Effector memory CD4-positive, alpha-beta T cell (primary cell): Measurements from ENCODE around the gene NAA10.

Experiments
- DNase-seq, 3 donors: peaks; one replicate each; pipeline ENCODE4 v3.0.0-alpha.2; 2020
- H3K27ac ChIP-seq: 2 replicates; pipeline ENCODE4 v1.7.0; 2013; ENCODE audit warnings: mild to moderate bottlenecking, low read length, moderate library complexity; ENCODE audit not compliant: insufficient read depth, poor library complexity, severe bottlenecking
- H3K27me3 ChIP-seq: replicated peaks from 2 replicates; pipeline ENCODE4 v1.7.0; 2013; ENCODE audit warnings: mild to moderate bottlenecking, low read length; ENCODE audit not compliant: insufficient read depth, control insufficient read depth, poor library complexity, severe bottlenecking
- H3K36me3 ChIP-seq: 2 replicates; pipeline ENCODE4 v1.7.0; 2013; ENCODE audit warnings: mild to moderate bottlenecking, low read length, moderate library complexity; ENCODE audit not compliant: control insufficient read depth, insufficient read depth
- H3K4me1 ChIP-seq: 2 replicates; pipeline ENCODE4 v1.7.0; 2013; ENCODE audit warnings: low read length, mild to moderate bottlenecking; ENCODE audit not compliant: control insufficient read depth, insufficient read depth, poor library complexity, severe bottlenecking
- H3K4me3 ChIP-seq: 2 replicates; pipeline ENCODE4 v1.7.0; 2013; ENCODE audit warnings: low read length, low read depth, mild to moderate bottlenecking; ENCODE audit not compliant: insufficient read depth, poor library complexity, severe bottlenecking
- H3K9me3 ChIP-seq: 2 replicates; pipeline ENCODE4 v1.7.0; 2013; ENCODE audit warnings: mild to moderate bottlenecking, low read length, moderate library complexity; ENCODE audit not compliant: control insufficient read depth

The NAA10 gene

GRCh38 chrX:153930011-153930910 is 4.6 kb downstream of the NAA10 start:
- DNase-seq = no peak
- Histone ChIP-seq H3K27ac (no peak overlapping the region), H3K4me1 (peaks cover 20% of the 10 kb centered on the region), H3K9me3 (no peaks in the 10 kb centered on the region), H3K27me3 (no peaks in the 10 kb centered on the region), H3K4me3 (no peak overlapping the region), H3K36me3 (peaks cover 8% of the 10 kb centered on the region)

- Histone ChIP-seq H3K27ac (no peak overlapping the region), H3K27me3 (no peaks in the 10 kb centered on the region), H3K4me1 (peaks cover 20% of the 10 kb centered on the region), H3K9me3 (no peaks in the 10 kb centered on the region), H3K4me3 (no peak overlapping the region), H3K36me3 (peaks cover 8% of the 10 kb centered on the region)
- no peak for DNase-seq
Observed at GRCh38 chrX:153929576-153929975, 5.3 kb downstream of the NAA10 start.

DNA sequence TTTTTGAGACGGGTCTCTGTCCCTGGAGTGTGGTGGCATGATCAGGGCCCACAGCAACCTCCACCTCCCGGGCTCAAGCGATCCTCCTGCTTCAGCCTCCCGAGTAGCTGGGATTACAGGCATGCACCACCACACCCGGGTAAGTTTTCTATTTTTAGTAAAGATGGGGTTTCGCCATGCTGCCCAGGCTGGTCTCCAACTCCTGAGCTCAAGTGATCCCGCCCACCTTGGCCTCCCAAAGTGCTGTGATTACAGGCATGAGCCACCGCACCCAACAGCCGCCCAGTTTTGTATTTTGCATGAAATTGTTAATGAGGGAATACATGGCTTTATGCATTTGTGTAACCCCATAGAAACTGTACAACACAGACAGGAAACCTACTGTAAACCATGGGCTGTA is 6.0 kb downstream of the NAA10 start:
- H3K27me3 ChIP-seq = no peaks in the 10 kb centered on the region

GRCh38 chrX:153927922-153928760 is 6.7 kb downstream of the NAA10 start:
- peak overlapping the region; percentile 60 for H3K4me3 ChIP-seq
- peak; percentile 90 to 95 (median 90) for DNase-seq
- no peaks in the 10 kb centered on the region for H3K9me3 ChIP-seq
- peak overlapping the region; percentile 98 for H3K27ac ChIP-seq
- peaks cover 24% of the 10 kb centered on the region for H3K4me1 ChIP-seq
- peaks cover 8% of the 10 kb centered on the region for H3K36me3 ChIP-seq
- no peaks in the 10 kb centered on the region for H3K27me3 ChIP-seq

More for the DNA sequence above, 6.0 kb downstream of the NAA10 start:
- Histone ChIP-seq H3K9me3 (no peaks in the 10 kb centered on the region), H3K27ac (peak overlapping the region; percentile 45), H3K4me3 (no peak overlapping the region), H3K4me1 (peaks cover 20% of the 10 kb centered on the region), H3K36me3 (peaks cover 8% of the 10 kb centered on the region)
- DNase-seq = no peak

- Histone ChIP-seq H3K4me1 (peaks cover 29% of the 10 kb centered on the region), H3K36me3 (peaks cover 8% of the 10 kb centered on the region)
Observed at GRCh38 chrX:153927672-153927921, 7.2 kb downstream of the NAA10 start.

GRCh38 chrX:153926858-153927671 is 7.8 kb downstream of the NAA10 start:
- peak; percentile 71 to 79 (median 74) for DNase-seq
- peaks cover 34% of the 10 kb centered on the region for H3K4me1 ChIP-seq

More at GRCh38 chrX:153927672-153927921, 7.2 kb downstream of the NAA10 start:
- H3K4me3 ChIP-seq = peak overlapping the region; percentile 60
- DNase-seq = no peak
- H3K27me3 ChIP-seq = no peaks in the 10 kb centered on the region
- peak overlapping the region; percentile 98 for H3K27ac ChIP-seq
- H3K9me3 ChIP-seq = no peaks in the 10 kb centered on the region

GRCh38 chrX:153926552-153926857 is 8.3 kb downstream of the NAA10 start:
- peak overlapping the region; percentile 60 for H3K4me3 ChIP-seq
- peaks cover 40% of the 10 kb centered on the region for H3K4me1 ChIP-seq
- H3K9me3 ChIP-seq = no peaks in the 10 kb centered on the region
- H3K27me3 ChIP-seq = no peaks in the 10 kb centered on the region
- no peaks in the 10 kb centered on the region for H3K36me3 ChIP-seq
- peak overlapping the region; percentile 98 for H3K27ac ChIP-seq
- no peak for DNase-seq

More at GRCh38 chrX:153926858-153927671, 7.8 kb downstream of the NAA10 start:
- Histone ChIP-seq H3K4me3 (peak overlapping the region; percentile 60), H3K9me3 (no peaks in the 10 kb centered on the region), H3K27me3 (no peaks in the 10 kb centered on the region), H3K36me3 (peaks cover 3% of the 10 kb centered on the region), H3K27ac (peak overlapping the region; percentile 98)

- no peaks in the 10 kb centered on the region for H3K27me3 ChIP-seq
- H3K27ac ChIP-seq = peak within 1 kb of the TSS; percentile 98
- no peaks in the 10 kb centered on the region for H3K36me3 ChIP-seq
- peaks cover 40% of the 10 kb centered on the region for H3K4me1 ChIP-seq
- H3K4me3 ChIP-seq = peak within 1 kb of the TSS; percentile 60
- DNase-seq = peak; percentile 16 to 25 (median 24)
- H3K9me3 ChIP-seq = no peaks in the 10 kb centered on the region
Observed at GRCh38 chrX:153925739-153926551, 8.9 kb downstream of the NAA10 start, which contains the start of gene ARHGAP4. Gene ARHGAP4, minus strand, starts transcription at chrX:153926264. Its CDS starts 62 bp downstream, at chrX:153926202.

DNA sequence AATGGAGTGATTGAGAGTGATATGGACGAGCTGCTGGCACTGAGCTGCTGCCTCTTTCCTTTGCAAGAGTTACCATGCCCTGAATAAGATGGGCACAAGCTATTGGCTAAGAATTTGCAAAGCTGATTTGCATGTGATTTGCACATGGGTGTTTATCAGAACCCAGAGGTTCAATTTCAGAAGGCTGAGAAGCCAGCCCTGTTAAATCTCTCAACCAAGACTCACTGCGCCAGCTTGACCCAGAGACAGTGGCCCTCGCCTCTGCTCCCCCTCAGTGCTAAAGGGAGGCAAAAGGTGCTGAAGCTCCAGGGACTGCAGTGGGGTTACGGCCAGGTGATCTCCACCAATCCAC is 9.5 kb downstream of the NAA10 start:
- H3K4me1 ChIP-seq = peaks cover 40% of the 10 kb centered on the region
- H3K27ac ChIP-seq = peak overlapping the region; percentile 98
- DNase-seq = no peak
- H3K36me3 ChIP-seq = peaks cover 4% of the 10 kb centered on the region
- H3K4me3 ChIP-seq = peak overlapping the region; percentile 51
- H3K9me3 ChIP-seq = no peaks in the 10 kb centered on the region
- H3K27me3 ChIP-seq = no peaks in the 10 kb centered on the region
